Measurements from ENCODE around the gene ASTN2.

The ASTN2 gene

DNA sequence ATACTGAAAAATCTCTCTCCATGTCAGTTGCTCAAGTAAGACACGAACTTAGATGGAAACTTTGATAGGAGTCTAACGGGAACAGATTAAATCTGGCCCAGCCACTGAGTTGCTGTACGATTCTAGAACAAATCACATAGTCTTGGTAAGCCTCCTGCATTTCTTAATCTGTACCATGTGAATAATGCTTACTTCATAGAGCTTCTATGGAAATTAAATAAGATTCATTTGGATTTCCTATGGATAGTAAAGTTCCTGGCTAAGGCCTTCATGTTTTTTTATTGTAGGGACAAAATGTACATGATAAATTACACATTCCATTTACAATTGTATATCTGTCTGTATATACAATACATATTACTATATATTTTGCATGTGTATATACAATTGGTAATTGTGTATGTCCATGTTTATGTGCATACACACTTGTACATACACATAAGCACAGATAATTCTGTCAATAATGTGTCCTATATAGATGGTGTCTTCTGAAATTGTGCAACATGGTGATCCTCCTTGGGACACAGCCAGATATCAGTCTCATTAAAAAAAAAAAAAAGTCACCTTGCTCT lies 397.4 kb downstream of the ASTN2 start:
- no peak for TF ChIP-seq MYC (IDR thresholded peaks at IDR 0.05; ENCODE audit: low read depth, low read length)
- TF ChIP-seq POLR2A (IDR thresholded peaks at IDR 0.05; ENCODE audit: extremely low read depth, insufficient read length) = no peak
- TF ChIP-seq, protein P1, sequence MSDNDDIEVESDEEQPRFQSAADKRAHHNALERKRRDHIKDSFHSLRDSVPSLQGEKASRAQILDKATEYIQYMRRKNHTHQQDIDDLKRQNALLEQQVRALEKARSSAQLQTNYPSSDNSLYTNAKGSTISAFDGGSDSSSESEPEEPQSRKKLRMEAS (IDR thresholded peaks at IDR 0.05; ENCODE audit: low read depth, low read length) = no peak
- TF ChIP-seq, protein P2, sequence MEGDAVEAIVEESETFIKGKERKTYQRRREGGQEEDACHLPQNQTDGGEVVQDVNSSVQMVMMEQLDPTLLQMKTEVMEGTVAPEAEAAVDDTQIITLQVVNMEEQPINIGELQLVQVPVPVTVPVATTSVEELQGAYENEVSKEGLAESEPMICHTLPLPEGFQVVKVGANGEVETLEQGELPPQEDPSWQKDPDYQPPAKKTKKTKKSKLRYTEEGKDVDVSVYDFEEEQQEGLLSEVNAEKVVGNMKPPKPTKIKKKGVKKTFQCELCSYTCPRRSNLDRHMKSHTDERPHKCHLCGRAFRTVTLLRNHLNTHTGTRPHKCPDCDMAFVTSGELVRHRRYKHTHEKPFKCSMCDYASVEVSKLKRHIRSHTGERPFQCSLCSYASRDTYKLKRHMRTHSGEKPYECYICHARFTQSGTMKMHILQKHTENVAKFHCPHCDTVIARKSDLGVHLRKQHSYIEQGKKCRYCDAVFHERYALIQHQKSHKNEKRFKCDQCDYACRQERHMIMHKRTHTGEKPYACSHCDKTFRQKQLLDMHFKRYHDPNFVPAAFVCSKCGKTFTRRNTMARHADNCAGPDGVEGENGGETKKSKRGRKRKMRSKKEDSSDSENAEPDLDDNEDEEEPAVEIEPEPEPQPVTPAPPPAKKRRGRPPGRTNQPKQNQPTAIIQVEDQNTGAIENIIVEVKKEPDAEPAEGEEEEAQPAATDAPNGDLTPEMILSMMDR (IDR thresholded peaks at IDR 0.05; ENCODE audit: low read depth, low read length) = no peak
- no peak overlapping the region for H3K4me3 ChIP-seq (ENCODE audit: low read depth, low read length)
- no peak for DNase-seq (ENCODE audit: low read depth)

DNA sequence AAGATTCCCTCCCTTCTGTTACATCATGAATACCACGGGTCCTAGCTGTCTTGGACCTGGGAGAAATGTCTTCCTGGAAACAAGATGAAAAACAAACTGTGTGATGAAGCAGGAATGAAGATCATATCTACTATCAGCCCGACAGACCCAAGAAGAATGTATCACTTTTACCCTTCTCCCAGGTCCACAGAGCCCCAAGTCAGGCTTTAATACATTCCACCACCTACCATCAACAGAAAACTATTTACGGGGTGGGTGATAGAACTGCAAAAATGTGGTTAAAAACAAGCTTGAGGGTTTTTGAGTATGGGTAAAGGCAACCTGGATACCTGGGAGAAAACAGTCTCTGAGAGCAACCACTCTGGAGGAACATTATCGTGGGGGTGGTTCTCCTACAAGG lies 400.8 kb downstream of the ASTN2 start:
- TF ChIP-seq POLR2A (IDR thresholded peaks at IDR 0.05; ENCODE audit: extremely low read depth, insufficient read length) (no peak), MYC (IDR thresholded peaks at IDR 0.05; ENCODE audit: low read depth, low read length) (no peak)
- TF ChIP-seq, protein P2 (IDR thresholded peaks at IDR 0.05; ENCODE audit: low read depth, low read length) = no peak
- TF ChIP-seq, protein P1 (IDR thresholded peaks at IDR 0.05; ENCODE audit: low read depth, low read length) = no peak
- DNase-seq (ENCODE audit: low read depth) = no peak
- H3K4me3 ChIP-seq (ENCODE audit: low read depth, low read length) = no peak overlapping the region

DNA sequence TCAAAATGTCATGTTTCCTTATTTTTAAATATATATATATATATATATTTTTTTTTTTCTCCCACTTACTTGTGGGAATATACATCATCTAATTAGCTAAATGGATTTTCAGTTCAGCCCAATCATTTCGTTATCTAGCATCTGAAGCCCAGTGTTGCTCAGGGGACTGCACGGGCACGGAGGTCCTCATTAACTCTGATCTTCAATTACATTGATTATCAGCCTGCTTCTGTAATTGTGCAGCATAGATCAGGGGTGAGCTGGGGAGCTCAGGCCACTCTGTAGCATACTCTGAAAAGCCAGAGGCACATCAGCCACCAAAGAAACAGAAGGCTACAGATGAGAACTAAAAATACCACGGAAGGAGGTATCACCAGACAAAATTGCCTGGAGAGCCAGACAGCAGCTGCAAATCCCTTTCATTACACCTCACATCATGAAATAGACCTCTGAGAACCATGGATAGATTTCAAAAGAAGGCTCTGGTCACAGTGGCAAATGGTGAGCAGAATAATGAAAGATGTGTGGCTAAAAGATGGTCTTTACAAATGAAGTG lies 401.3 kb downstream of the ASTN2 start:
- DNase-seq (ENCODE audit: low read depth) = no peak
- H3K4me3 ChIP-seq (ENCODE audit: low read depth, low read length) = no peak overlapping the region
- TF ChIP-seq MYC (IDR thresholded peaks at IDR 0.05; ENCODE audit: low read depth, low read length) = no peak
- no peak for TF ChIP-seq POLR2A (IDR thresholded peaks at IDR 0.05; ENCODE audit: extremely low read depth, insufficient read length)
- TF ChIP-seq, protein P2 (IDR thresholded peaks at IDR 0.05; ENCODE audit: low read depth, low read length) = no peak
- TF ChIP-seq, protein P1 (IDR thresholded peaks at IDR 0.05; ENCODE audit: low read depth, low read length) = no peak

DNA sequence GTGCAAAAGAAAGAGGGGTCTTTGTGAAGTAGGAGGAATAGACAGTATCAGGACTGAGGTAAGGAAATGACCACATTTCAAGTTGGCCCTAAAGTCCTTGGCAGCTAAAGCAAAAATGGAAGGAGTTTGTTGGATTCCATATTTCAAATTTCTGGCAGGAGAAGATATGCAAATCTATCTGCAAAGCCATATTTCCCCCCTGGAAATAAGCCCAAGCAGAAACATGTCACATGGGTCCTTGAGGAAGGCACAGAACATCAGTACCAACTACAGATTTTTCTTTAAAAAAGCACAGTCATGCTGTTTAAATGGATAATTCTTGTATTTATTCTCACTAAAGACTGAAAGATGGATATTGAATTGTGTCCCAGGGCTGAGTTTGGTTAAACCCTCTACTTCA lies 404.8 kb downstream of the ASTN2 start:
- no peak for DNase-seq (ENCODE audit: low read depth)
- no peak overlapping the region for H3K4me3 ChIP-seq (ENCODE audit: low read depth, low read length)
- TF ChIP-seq POLR2A (IDR thresholded peaks at IDR 0.05; ENCODE audit: extremely low read depth, insufficient read length) (no peak), MYC (IDR thresholded peaks at IDR 0.05; ENCODE audit: low read depth, low read length) (no peak)
- TF ChIP-seq, protein P1 (IDR thresholded peaks at IDR 0.05; ENCODE audit: low read depth, low read length) = no peak

DNA sequence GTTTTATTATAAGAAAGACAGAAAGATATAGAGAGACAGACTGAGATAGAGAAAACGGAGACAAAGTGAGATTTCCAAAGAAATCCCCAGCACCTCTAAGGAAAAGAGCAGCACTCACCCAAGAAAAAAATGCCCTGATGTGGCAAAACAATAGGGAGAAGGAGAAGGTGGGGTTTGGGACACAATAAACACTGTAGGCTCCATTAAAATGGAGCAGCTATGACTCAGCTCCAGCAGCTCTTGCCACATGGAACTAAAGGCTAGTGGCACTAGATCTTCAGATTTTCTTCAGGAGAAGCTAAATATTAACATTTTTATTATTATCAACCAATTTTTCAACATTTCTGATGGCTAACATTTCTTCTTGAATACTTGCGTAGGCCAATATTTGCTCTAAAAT lies 406.0 kb downstream of the ASTN2 start:
- DNase-seq (ENCODE audit: low read depth) = no peak
- no peak overlapping the region for H3K4me3 ChIP-seq (ENCODE audit: low read depth, low read length)

DNA sequence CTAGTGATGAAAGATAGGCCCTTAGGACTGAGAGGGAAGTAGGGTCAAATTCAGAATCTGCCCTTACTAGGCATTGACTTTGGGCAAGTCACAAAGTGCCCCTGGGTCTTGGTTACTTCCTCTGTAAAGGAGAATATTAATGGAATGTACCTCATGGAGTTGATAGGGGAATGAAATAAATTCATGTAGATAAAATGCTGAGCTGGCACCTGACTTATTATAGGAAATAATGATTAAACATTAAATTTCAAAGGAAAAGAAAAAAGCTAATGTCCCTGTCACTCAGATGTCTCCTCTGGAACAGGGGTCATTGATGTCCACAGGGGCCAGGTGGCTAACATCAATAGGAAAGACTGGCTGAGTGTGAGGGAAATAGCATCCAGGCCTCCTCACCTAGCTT lies 406.4 kb downstream of the ASTN2 start:
- H3K4me3 ChIP-seq (ENCODE audit: low read depth, low read length) = no peak overlapping the region
- no peak for DNase-seq (ENCODE audit: low read depth)
- no peak for TF ChIP-seq MYC (IDR thresholded peaks at IDR 0.05; ENCODE audit: low read depth, low read length)
- TF ChIP-seq, protein P1 (IDR thresholded peaks at IDR 0.05; ENCODE audit: low read depth, low read length) = no peak
- TF ChIP-seq, protein P2 (IDR thresholded peaks at IDR 0.05; ENCODE audit: low read depth, low read length) = no peak

More for the DNA sequence above, 406.0 kb downstream of the ASTN2 start:
- TF ChIP-seq, protein P1 (IDR thresholded peaks at IDR 0.05; ENCODE audit: low read depth, low read length) = no peak
- TF ChIP-seq MYC (IDR thresholded peaks at IDR 0.05; ENCODE audit: low read depth, low read length) = no peak
- no peak for TF ChIP-seq POLR2A (IDR thresholded peaks at IDR 0.05; ENCODE audit: extremely low read depth, insufficient read length)
- TF ChIP-seq, protein P2 (IDR thresholded peaks at IDR 0.05; ENCODE audit: low read depth, low read length) = no peak
